K562 (cell line): ENCODE measurements around the gene FXN.

ENCODE experiments used
- MYC ChIP-seq, 2 experiments: fragments of 250-450 bp in 1 of 2; sonication (Bioruptor Pico) in 1 of 2; IDR thresholded peaks; 2 replicates each; pipeline versions ENCODE4 v1.5.1 to v1.6.1; 2012 to 2021; ENCODE audit warnings: low read depth in 2 of 2, borderline replicate concordance in 1 of 2, improper control_type of control experiment in 1 of 2, low read length in 1 of 2, mild to moderate bottlenecking in 1 of 2, moderate library complexity in 1 of 2
- NFIX ChIP-seq: fragments of 250-450 bp; sonication (Bioruptor Pico); IDR thresholded peaks from 2 replicates; pipeline ENCODE4 v1.4.0; 2020; ENCODE audit warnings: low read depth, mild to moderate bottlenecking, moderate library complexity
- PHF21A ChIP-seq: fragments of 450-650 bp; IDR thresholded peaks from 2 replicates; pipeline ENCODE4 v1.6.1; 2017; ENCODE audit warnings: low read depth, borderline replicate concordance
- TF ChIP-seq, protein P1 (sequence below), 3 experiments: IDR thresholded peaks in 2 of 3; conservative IDR thresholded peaks in 1 of 3; 2 replicates each; pipeline ENCODE4 v1.5.1; 2011 to 2012; ENCODE audit warnings: low read length in 3 of 3, mild to moderate bottlenecking in 3 of 3, control low read depth in 2 of 3, improper control_type of control experiment in 1 of 3, inconsistent platforms in 1 of 3, low read depth in 1 of 3, mixed read lengths in 1 of 3, moderate library complexity in 1 of 3; ENCODE audit not compliant: insufficient read depth in 2 of 3

DNA sequence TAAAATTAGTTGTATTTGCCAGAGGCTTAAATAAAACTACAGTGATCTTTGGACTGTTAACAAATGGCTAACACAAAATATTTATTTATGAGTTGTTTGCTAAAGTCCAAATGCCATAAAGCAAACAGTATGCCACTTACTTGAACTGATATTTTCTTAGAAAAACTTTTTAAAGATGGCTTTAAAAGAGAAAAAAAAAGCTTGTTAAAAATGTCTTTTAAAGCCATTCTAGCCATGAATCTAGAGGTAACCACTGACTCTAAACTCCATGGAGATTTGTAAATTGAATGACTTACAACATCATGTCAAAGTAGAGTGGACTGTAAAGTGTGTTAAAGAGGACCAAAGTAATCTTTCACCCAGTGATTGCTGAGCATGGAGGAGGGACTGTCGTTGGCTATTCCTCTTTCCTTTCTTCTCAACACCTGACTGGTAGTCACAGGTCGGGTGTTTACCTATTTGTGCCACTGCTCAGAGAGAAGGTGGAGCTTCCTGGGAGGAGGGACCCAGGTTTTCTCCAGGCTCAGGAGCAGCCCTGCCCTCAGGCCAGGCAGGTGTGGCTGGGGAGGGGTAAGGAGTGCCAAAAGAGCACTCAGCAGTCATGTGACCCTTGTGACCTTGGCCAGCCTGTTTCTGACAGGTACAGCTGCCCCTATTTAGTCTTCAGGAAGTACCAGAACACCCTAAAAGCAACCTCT, 69.4 kb downstream of the FXN start:
- no peak for TF ChIP-seq PHF21A
- TF ChIP-seq, protein P1, sequence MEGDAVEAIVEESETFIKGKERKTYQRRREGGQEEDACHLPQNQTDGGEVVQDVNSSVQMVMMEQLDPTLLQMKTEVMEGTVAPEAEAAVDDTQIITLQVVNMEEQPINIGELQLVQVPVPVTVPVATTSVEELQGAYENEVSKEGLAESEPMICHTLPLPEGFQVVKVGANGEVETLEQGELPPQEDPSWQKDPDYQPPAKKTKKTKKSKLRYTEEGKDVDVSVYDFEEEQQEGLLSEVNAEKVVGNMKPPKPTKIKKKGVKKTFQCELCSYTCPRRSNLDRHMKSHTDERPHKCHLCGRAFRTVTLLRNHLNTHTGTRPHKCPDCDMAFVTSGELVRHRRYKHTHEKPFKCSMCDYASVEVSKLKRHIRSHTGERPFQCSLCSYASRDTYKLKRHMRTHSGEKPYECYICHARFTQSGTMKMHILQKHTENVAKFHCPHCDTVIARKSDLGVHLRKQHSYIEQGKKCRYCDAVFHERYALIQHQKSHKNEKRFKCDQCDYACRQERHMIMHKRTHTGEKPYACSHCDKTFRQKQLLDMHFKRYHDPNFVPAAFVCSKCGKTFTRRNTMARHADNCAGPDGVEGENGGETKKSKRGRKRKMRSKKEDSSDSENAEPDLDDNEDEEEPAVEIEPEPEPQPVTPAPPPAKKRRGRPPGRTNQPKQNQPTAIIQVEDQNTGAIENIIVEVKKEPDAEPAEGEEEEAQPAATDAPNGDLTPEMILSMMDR (IDR thresholded peaks at IDR 0.05 in 2 of 3, conservative IDR thresholded peaks at IDR 0.05 in 1 of 3; ENCODE audit: insufficient read depth in 2 of 3, low read depth in 1 of 3, low read length in 3 of 3), result no peak
- TF ChIP-seq MYC (IDR thresholded peaks at IDR 0.05; ENCODE audit: low read depth, low read length), result no peak
- TF ChIP-seq MYC (CRISPR knock-in tag; IDR thresholded peaks at IDR 0.05; ENCODE audit: borderline replicate concordance, low read depth), result no peak
- TF ChIP-seq NFIX (CRISPR knock-in tag), result no peak
